Suprapubic skin (tissue), 4 donors: Measurements from ENCODE around the gene DNAJC10.

Experiments
- EP300 ChIP-seq: sonication (generic); formaldehyde crosslinking; IDR thresholded peaks from one replicate; pipeline ENCODE4 v1.6.1; 2017; ENCODE audit warnings: antibody characterized with exemption
- POLR2AphosphoS5 ChIP-seq, 3 donors: sonication (generic); formaldehyde crosslinking; IDR thresholded peaks; one replicate each; pipeline ENCODE4 v1.6.1; 2017; ENCODE audit warnings: antibody characterized with exemption in 3 of 3

GRCh38 chr2:182695776-182696175 is 20.3 kb upstream of the DNAJC10 start:
- TF ChIP-seq POLR2AphosphoS5 (IDR thresholded peaks at IDR 0.05) (no peak), EP300 (no peak)
